GM12892 (cell line): ENCODE results near the gene CTNNBIP1.

Experiments used
- POLR2AphosphoS5 ChIP-seq: IDR thresholded peaks from 2 replicates; pipeline ENCODE4 v1.6.1; 2011; ENCODE audit warnings: low read depth, low read length, control low read depth
- TAF1 ChIP-seq: IDR thresholded peaks from 2 replicates; pipeline ENCODE4 v1.6.1; 2011; ENCODE audit warnings: low read depth, mild to moderate bottlenecking, control low read depth, low read length, borderline replicate concordance

GRCh38 chr1:9873992-9874391 is 36.1 kb downstream of the CTNNBIP1 start:
- TF ChIP-seq POLR2AphosphoS5, result no peak
- TF ChIP-seq TAF1, result no peak
